ENCODE measurements around the gene RIT2. TPM values are rescaled to one million over a fixed set of nuclear protein-coding genes. Genes with fewer than 3 reads are reported as not detected.

Gene RIT2
- total RNA-seq, 1 donor from 2014 or later = not detected

GRCh38 chr18:42760290-42760689 is 355.2 kb downstream of the RIT2 start:
- no peak for TF ChIP-seq CTCF (IDR thresholded peaks at IDR 0.05; ENCODE audit: partially characterized antibody, unreplicated experiment)
- no peaks in the 10 kb centered on the region for H3K27me3 Mint-ChIP-seq (ENCODE audit: unreplicated experiment)
- peaks cover 12% of the 10 kb centered on the region for H3K4me1 Mint-ChIP-seq (ENCODE audit: low read depth, unreplicated experiment)
- H3K9me3 Mint-ChIP-seq (ENCODE audit: unreplicated experiment) = peaks cover under 1% of the 10 kb centered on the region
- DNase-seq = no peak
- H3K4me3 Mint-ChIP-seq (ENCODE audit: unreplicated experiment) = no peak overlapping the region
- no peaks in the 10 kb centered on the region for H3K36me3 Mint-ChIP-seq (ENCODE audit: unreplicated experiment)
- H3K27ac Mint-ChIP-seq (ENCODE audit: unreplicated experiment) = no peak overlapping the region

GRCh38 chr18:42758852-42759251 is 356.6 kb downstream of the RIT2 start:
- Mint-ChIP-seq H3K4me1 (ENCODE audit: low read depth, unreplicated experiment) (peaks cover 19% of the 10 kb centered on the region), H3K27me3 (ENCODE audit: unreplicated experiment) (no peaks in the 10 kb centered on the region), H3K9me3 (ENCODE audit: unreplicated experiment) (peaks cover 1% of the 10 kb centered on the region), H3K27ac (ENCODE audit: unreplicated experiment) (no peak overlapping the region), H3K4me3 (ENCODE audit: unreplicated experiment) (no peak overlapping the region), H3K36me3 (ENCODE audit: unreplicated experiment) (no peaks in the 10 kb centered on the region)
- no peak for TF ChIP-seq CTCF (IDR thresholded peaks at IDR 0.05; ENCODE audit: partially characterized antibody, unreplicated experiment)
- no peak for DNase-seq

- no peaks in the 10 kb centered on the region for H3K36me3 Mint-ChIP-seq (ENCODE audit: unreplicated experiment)
- no peaks in the 10 kb centered on the region for H3K27me3 Mint-ChIP-seq (ENCODE audit: unreplicated experiment)
- peaks cover 6% of the 10 kb centered on the region for H3K9me3 Mint-ChIP-seq (ENCODE audit: unreplicated experiment)
- H3K27ac Mint-ChIP-seq (ENCODE audit: unreplicated experiment) = peak overlapping the region; percentile 81
- no peak for TF ChIP-seq CTCF (IDR thresholded peaks at IDR 0.05; ENCODE audit: partially characterized antibody, unreplicated experiment)
- H3K4me1 Mint-ChIP-seq (ENCODE audit: low read depth, unreplicated experiment) = peaks cover 31% of the 10 kb centered on the region
- no peak overlapping the region for H3K4me3 Mint-ChIP-seq (ENCODE audit: unreplicated experiment)
- DNase-seq = peak; percentile 20
Measured at GRCh38 chr18:42756214-42756613, 359.3 kb downstream of the RIT2 start.

GRCh38 chr18:42752916-42753315 is 362.6 kb downstream of the RIT2 start:
- peak overlapping the region; percentile 38 for H3K4me3 Mint-ChIP-seq (ENCODE audit: unreplicated experiment)
- peaks cover 31% of the 10 kb centered on the region for H3K4me1 Mint-ChIP-seq (ENCODE audit: low read depth, unreplicated experiment)
- H3K9me3 Mint-ChIP-seq (ENCODE audit: unreplicated experiment) = peaks cover 6% of the 10 kb centered on the region
- no peaks in the 10 kb centered on the region for H3K36me3 Mint-ChIP-seq (ENCODE audit: unreplicated experiment)
- DNase-seq = peak; percentile 53
- no peak for TF ChIP-seq CTCF (IDR thresholded peaks at IDR 0.05; ENCODE audit: partially characterized antibody, unreplicated experiment)
- H3K27ac Mint-ChIP-seq (ENCODE audit: unreplicated experiment) = peak overlapping the region; percentile 91
- H3K27me3 Mint-ChIP-seq (ENCODE audit: unreplicated experiment) = no peaks in the 10 kb centered on the region

GRCh38 chr18:42746794-42747193 is 368.7 kb downstream of the RIT2 start:
- Mint-ChIP-seq H3K4me1 (ENCODE audit: low read depth, unreplicated experiment) (peaks cover 6% of the 10 kb centered on the region), H3K27me3 (ENCODE audit: unreplicated experiment) (no peaks in the 10 kb centered on the region), H3K4me3 (ENCODE audit: unreplicated experiment) (no peak overlapping the region), H3K27ac (ENCODE audit: unreplicated experiment) (no peak overlapping the region), H3K36me3 (ENCODE audit: unreplicated experiment) (no peaks in the 10 kb centered on the region), H3K9me3 (ENCODE audit: unreplicated experiment) (no peaks in the 10 kb centered on the region)
- no peak for TF ChIP-seq CTCF (IDR thresholded peaks at IDR 0.05; ENCODE audit: partially characterized antibody, unreplicated experiment)
- no peak for DNase-seq
